PC-9 (cell line): ENCODE data around the gene ACO1. TPM values are rescaled to one million over a fixed set of nuclear protein-coding genes. Genes with fewer than 3 reads are reported as not detected.

Source experiments
- BruUV-seq: library from RNA; stranded (reverse); fragments of 400-500 nt; replicated peaks from 2 replicates; lab custom pipeline; 2021; lab: Mats Ljungman, UMichigan
- CTCF ChIA-PET: fragments of 300-600 bp; sonication (Branson Sonifier 250); formaldehyde crosslinking; loops from one replicate; lab custom pipeline; 2022; ENCODE audit warnings: antibody characterized with exemption; lab: Charles Lee
- POLR2A ChIA-PET: fragments of 300-600 bp; sonication (Branson Sonifier 250); formaldehyde crosslinking; loops from one replicate; lab custom pipeline; 2022; ENCODE audit warnings: antibody characterized with exemption; ENCODE audit not compliant: unreplicated experiment; lab: Charles Lee
- DNase-seq, 2 experiments: peaks; one replicate each; pipeline versions ENCODE4 v3.0.0 to v3.0.0-alpha.2; 2015 to 2022; ENCODE audit warnings: mixed read lengths in 1 of 2
- H2AFZ ChIP-seq: fragments of 200-600 bp; sonication (generic); 2 replicates; pipeline ENCODE4 v1.8.1; 2017; ENCODE audit warnings: antibody characterized with exemption
- H3F3A ChIP-seq: fragments of 200-600 bp; sonication (generic); 2 replicates; pipeline ENCODE4 v1.8.1; 2017; ENCODE audit warnings: antibody characterized with exemption, mild to moderate bottlenecking, low read depth; ENCODE audit not compliant: insufficient read depth
- H3K27ac ChIP-seq: fragments of 200-600 bp; sonication (generic); 2 replicates; pipeline ENCODE4 v1.6.1; 2016; ENCODE audit warnings: mixed run types
- H3K27me3 ChIP-seq: fragments of 200-600 bp; sonication (generic); 2 replicates; pipeline ENCODE4 v1.6.1; 2016; ENCODE audit warnings: low read depth, mixed run types; ENCODE audit not compliant: insufficient read depth
- H3K36me3 ChIP-seq: fragments of 200-600 bp; sonication (generic); 2 replicates; pipeline ENCODE4 v1.6.1; 2016; ENCODE audit warnings: low read depth, mixed run types
- H3K4me1 ChIP-seq: fragments of 200-600 bp; sonication (generic); replicated peaks from 2 replicates; pipeline ENCODE4 v1.6.1; 2016; ENCODE audit warnings: mixed run types; ENCODE audit not compliant: insufficient read depth
- H3K4me2 ChIP-seq: fragments of 200-600 bp; sonication (generic); 2 replicates; pipeline ENCODE4 v1.6.1; 2017; ENCODE audit warnings: mixed run types
- H3K4me3 ChIP-seq: fragments of 200-600 bp; sonication (generic); 2 replicates; pipeline ENCODE4 v1.6.1; 2016; ENCODE audit warnings: mixed run types
- H3K79me2 ChIP-seq: fragments of 200-600 bp; sonication (generic); 2 replicates; pipeline ENCODE4 v1.6.1; 2017; ENCODE audit warnings: low read depth, mixed run types
- H3K9me2 ChIP-seq: fragments of 200-600 bp; sonication (generic); 2 replicates; pipeline ENCODE4 v1.8.1; 2017; ENCODE audit warnings: mild to moderate bottlenecking; ENCODE audit not compliant: insufficient read depth
- H3K9me3 ChIP-seq: fragments of 200-600 bp; sonication (generic); 2 replicates; pipeline ENCODE4 v1.8.1; 2016; ENCODE audit warnings: low read depth; ENCODE audit not compliant: insufficient read depth
- H4K20me1 ChIP-seq: fragments of 200-600 bp; sonication (generic); 2 replicates; pipeline ENCODE4 v1.8.1; 2017; ENCODE audit not compliant: insufficient read depth
- CTCF ChIP-seq: fragments of 200-600 bp; sonication (generic); conservative IDR thresholded peaks from 2 replicates; pipeline ENCODE4 v1.6.1; 2017; ENCODE audit warnings: mixed run types, antibody characterized with exemption, mild to moderate bottlenecking, moderate library complexity
- EZH2 ChIP-seq: fragments of 200-600 bp; sonication (generic); IDR thresholded peaks from 2 replicates; pipeline ENCODE4 v1.8.0; 2017; ENCODE audit warnings: antibody characterized with exemption, low read depth
- intact Hi-C: fragments of 100-400 bp; cut with micrococcal nuclease; formaldehyde crosslinking; loops from one replicate; pipeline ENCODE4 v1.10.0; 2022; ENCODE audit not compliant: unreplicated experiment
- total RNA-seq: library from RNA; stranded (reverse); gene quantifications from 2 replicates; pipeline ENCODE4 v1.2.3, GENCODE V29; 2021

Gene ACO1
- total RNA-seq, 1 experiment from 2014 or later: 30.2 TPM

GRCh38 chr9:32454280-32454679 is 69.8 kb downstream of the ACO1 start:
- Histone ChIP-seq H3K9me2 (no peaks in the 10 kb centered on the region), H3K4me3 (no peak overlapping the region), H4K20me1 (no peaks in the 10 kb centered on the region), H2AFZ (no peak overlapping the region), H3K9me3 (no peaks in the 10 kb centered on the region), H3F3A (no peaks in the 10 kb centered on the region), H3K4me2 (no peak overlapping the region), H3K36me3 (no peaks in the 10 kb centered on the region), H3K79me2 (no peaks in the 10 kb centered on the region), H3K27ac (no peak overlapping the region), H3K27me3 (no peaks in the 10 kb centered on the region), H3K4me1 (no peaks in the 10 kb centered on the region)
- no TSS peak for BruUV-seq
- intact Hi-C loops: no loop called here
- no peak for DNase-seq
- POLR2A ChIA-PET: no interaction called here
- no peak for TF ChIP-seq CTCF
- CTCF ChIA-PET: no interaction called here

GRCh38 chr9:32455738-32456137 is 71.3 kb downstream of the ACO1 start:
- H2AFZ ChIP-seq: no peak overlapping the region
- BruUV-seq: no TSS peak
- DNase-seq: no peak

GRCh38 chr9:32456564-32456963 is 72.1 kb downstream of the ACO1 start:
- CTCF ChIA-PET: no interaction called here
- POLR2A ChIA-PET: interaction anchor here (0.6 kb wide), 1 partner anchor 9 kb away, joined by 6 read pairs; no protein-coding TSS in a partner anchor
- Histone ChIP-seq H3K27ac (no peak overlapping the region), H3K4me1 (no peaks in the 10 kb centered on the region), H3K4me3 (no peak overlapping the region), H3F3A (no peaks in the 10 kb centered on the region), H3K9me3 (no peaks in the 10 kb centered on the region), H3K79me2 (no peaks in the 10 kb centered on the region), H4K20me1 (no peaks in the 10 kb centered on the region), H3K4me2 (no peak overlapping the region), H2AFZ (no peak overlapping the region), H3K36me3 (no peaks in the 10 kb centered on the region), H3K27me3 (no peaks in the 10 kb centered on the region), H3K9me2 (no peaks in the 10 kb centered on the region)
- no peak for TF ChIP-seq EZH2
- no peak for TF ChIP-seq CTCF
- BruUV-seq: no TSS peak
- DNase-seq: no peak
- intact Hi-C loops: no loop called here

More at GRCh38 chr9:32455738-32456137, 71.3 kb downstream of the ACO1 start:
- intact Hi-C loops: no loop called here
- H3K27ac ChIP-seq: no peak overlapping the region
- no peaks in the 10 kb centered on the region for H3K79me2 ChIP-seq
- H3F3A ChIP-seq: no peaks in the 10 kb centered on the region
- H3K4me2 ChIP-seq: no peak overlapping the region
- H3K36me3 ChIP-seq: no peaks in the 10 kb centered on the region
- no peaks in the 10 kb centered on the region for H4K20me1 ChIP-seq
- no peaks in the 10 kb centered on the region for H3K27me3 ChIP-seq
- no peaks in the 10 kb centered on the region for H3K9me2 ChIP-seq
- H3K4me3 ChIP-seq: no peak overlapping the region
- H3K9me3 ChIP-seq: no peaks in the 10 kb centered on the region
- ChIA-PET POLR2A (no interaction called here), CTCF (no interaction called here)
- no peaks in the 10 kb centered on the region for H3K4me1 ChIP-seq
- no peak for TF ChIP-seq EZH2
- no peak for TF ChIP-seq CTCF
